ENCODE results near the gene ASS1.
"Not testable (repeated sequence)": the region's sequence is repeated elsewhere in the genome, so short reads cannot be mapped to it uniquely, and the experiment has no call there.

Gene ASS1

GRCh38 chr9:130419521-130420035 lies 25.2 kb upstream of the ASS1 start:
- no peak for DNase-seq

GRCh38 chr9:130421154-130421801 lies 23.5 kb upstream of the ASS1 start:
- DNase-seq, result no peak

GRCh38 chr9:130421802-130422276 lies 22.9 kb upstream of the ASS1 start:
- no peak for DNase-seq

GRCh38 chr9:130422546-130422945 lies 22.2 kb upstream of the ASS1 start:
- DNase-seq, result no peak

GRCh38 chr9:130423272-130423671 lies 21.5 kb upstream of the ASS1 start:
- no peak for DNase-seq

GRCh38 chr9:130424595-130425454 lies 19.9 kb upstream of the ASS1 start:
- DNase-seq, result no peak

- DNase-seq, result no peak
These were observed 18.9 kb upstream of the ASS1 start for GRCh38 chr9:130425741-130426466.

GRCh38 chr9:130426467-130426773 lies 18.3 kb upstream of the ASS1 start:
- DNase-seq, result no peak

- no peak for DNase-seq
These were observed 17.9 kb upstream of the ASS1 start for GRCh38 chr9:130426883-130427282.

- no peak for DNase-seq
These were observed 17.4 kb upstream of the ASS1 start for GRCh38 chr9:130427326-130427725.

- no peak for DNase-seq
These were observed 16.6 kb upstream of the ASS1 start for GRCh38 chr9:130428086-130428665.

GRCh38 chr9:130429381-130429780 lies 15.4 kb upstream of the ASS1 start:
- no peak for DNase-seq

GRCh38 chr9:130429831-130430230 lies 14.9 kb upstream of the ASS1 start:
- DNase-seq, result no peak

GRCh38 chr9:130430232-130430631 lies 14.5 kb upstream of the ASS1 start:
- no peak for DNase-seq

GRCh38 chr9:130430734-130431535 lies 13.8 kb upstream of the ASS1 start:
- no peak for DNase-seq

- DNase-seq, result no peak
These were observed 13.0 kb upstream of the ASS1 start for GRCh38 chr9:130431536-130432303.

GRCh38 chr9:130432362-130432761 lies 12.4 kb upstream of the ASS1 start:
- DNase-seq, result no peak

- DNase-seq, result no peak
These were observed 12.0 kb upstream of the ASS1 start for GRCh38 chr9:130432796-130433167.

- DNase-seq, result no peak
These were observed 11.4 kb upstream of the ASS1 start for GRCh38 chr9:130433168-130433946.

- no peak for DNase-seq
These were observed 10.9 kb upstream of the ASS1 start for GRCh38 chr9:130433947-130434262.

GRCh38 chr9:130434656-130435055 lies 10.1 kb upstream of the ASS1 start:
- DNase-seq, result not testable (repeated sequence)
